B cell (primary cell): ENCODE measurements around the gene NYNRIN. TPM values are rescaled to one million over a fixed set of nuclear protein-coding genes. Genes with fewer than 3 reads are reported as not detected.
"Not testable (repeated sequence)": the region's sequence is repeated elsewhere in the genome, so short reads cannot be mapped to it uniquely, and the experiment has no call there.

Experiments used
- ATAC-seq: fragments of 200-7000 bp; cut with Tn5 transposase; one replicate; pipeline ENCODE4 v1.10.0; 2021; ENCODE audit warnings: low read depth, mild to moderate bottlenecking, moderate number of reproducible peaks, moderate library complexity
- CTCF ChIA-PET: fragments of 350-600 bp; sonication (Branson Sonifier 250); formaldehyde crosslinking; loops from one replicate; lab custom pipeline; 2021; ENCODE audit warnings: antibody characterized with exemption, inconsistent platforms; lab: Charles Lee
- POLR2A ChIA-PET: fragments of 350-600 bp; sonication (Branson Sonifier 250); formaldehyde crosslinking; loops from one replicate; lab custom pipeline; 2021; ENCODE audit warnings: antibody characterized with exemption; lab: Charles Lee
- DNase-seq: peaks from one replicate; pipeline ENCODE4 v3.0.0; 2013
- H2AFZ ChIP-seq: 2 replicates; pipeline ENCODE4 v1.6.1; 2012; ENCODE audit warnings: mild to moderate bottlenecking, low read depth, low read length; ENCODE audit not compliant: insufficient read depth, poor library complexity, severe bottlenecking
- H3K27ac ChIP-seq, 2 donors: 1 replicate in 1 of 2; 2 replicates in 1 of 2; pipeline ENCODE4 v1.5.1; 2012 to 2013; ENCODE audit warnings: low read length in 2 of 2, mild to moderate bottlenecking in 2 of 2, moderate library complexity in 1 of 2
- H3K27me3 ChIP-seq, 4 experiments: fragments of 200-600 bp in 1 of 4; sonication (generic) in 1 of 4; replicated peaks in 1 of 4; 1 replicate in 2 of 4; 2 replicates in 2 of 4; pipeline versions ENCODE4 v1.6.1 to v1.7.0; 2013 to 2016; ENCODE audit warnings: low read length in 3 of 4, mild to moderate bottlenecking in 2 of 4, mixed read lengths in 1 of 4, moderate library complexity in 1 of 4; ENCODE audit not compliant: insufficient read depth in 4 of 4, control insufficient read depth in 3 of 4; ENCODE audit errors: control extremely low read depth in 1 of 4
- H3K36me3 ChIP-seq, 2 experiments: replicated peaks in 1 of 2; 1 replicate in 1 of 2; 2 replicates in 1 of 2; pipeline versions ENCODE4 v1.6.1 to v1.7.1; 2013; ENCODE audit warnings: low read length in 1 of 2; ENCODE audit not compliant: insufficient read depth in 2 of 2, control insufficient read depth in 1 of 2; ENCODE audit errors: control extremely low read depth in 1 of 2, extremely low read depth in 1 of 2
- H3K4me1 ChIP-seq, 2 donors: fragments of 200-600 bp in 1 of 2; sonication (generic) in 1 of 2; 1 replicate in 1 of 2; 2 replicates in 1 of 2; pipeline versions ENCODE4 v1.5.1 to v1.6.1; 2013 to 2017; ENCODE audit warnings: low read length in 2 of 2; ENCODE audit not compliant: control insufficient read depth in 2 of 2, insufficient read depth in 2 of 2
- H3K4me2 ChIP-seq: replicated peaks from 2 replicates; pipeline ENCODE3; 2012; ENCODE audit warnings: mild to moderate bottlenecking, low read depth, low read length; ENCODE audit not compliant: poor library complexity, severe bottlenecking
- H3K4me3 ChIP-seq, 5 experiments: fragments of 200-600 bp in 1 of 5; sonication (generic) in 1 of 5; 1 replicate in 3 of 5; 2 replicates in 2 of 5; pipeline versions ENCODE4 v1.5.1 to v1.7.0; 2011 to 2016; ENCODE audit warnings: low read length in 4 of 5, mild to moderate bottlenecking in 4 of 5, low read depth in 2 of 5, control low read depth in 1 of 5, moderate library complexity in 1 of 5; ENCODE audit not compliant: insufficient read depth in 1 of 5; ENCODE audit errors: control extremely low read depth in 1 of 5, extremely low read depth in 1 of 5
- H3K79me2 ChIP-seq: fragments of 200-600 bp; sonication (generic); one replicate; pipeline ENCODE4 v1.6.0; 2016; ENCODE audit warnings: low read length; ENCODE audit not compliant: control insufficient read depth, insufficient read depth
- H3K9ac ChIP-seq: fragments of 200-600 bp; sonication (generic); 2 replicates; pipeline ENCODE4 v1.6.1; 2017; ENCODE audit warnings: mild to moderate bottlenecking, low read length, moderate library complexity
- H3K9me3 ChIP-seq, 3 donors: one replicate each; pipeline versions ENCODE4 v1.6.1 to v1.7.1; 2013; ENCODE audit warnings: low read length in 2 of 3; ENCODE audit not compliant: control insufficient read depth in 2 of 3, insufficient read depth in 1 of 3; ENCODE audit errors: control extremely low read depth in 1 of 3
- H4K20me1 ChIP-seq: 2 replicates; pipeline ENCODE4 v1.6.0; 2012; ENCODE audit warnings: mild to moderate bottlenecking, low read length; ENCODE audit not compliant: insufficient read depth, control insufficient read depth, poor library complexity, severe bottlenecking
- H3K27ac Mint-ChIP-seq: one replicate; pipeline ENCODE4 v1.8.0; 2021; ENCODE audit warnings: mixed read lengths
- H3K27me3 Mint-ChIP-seq: one replicate; pipeline ENCODE4 v1.8.0; 2021; ENCODE audit warnings: mixed read lengths
- H3K4me1 Mint-ChIP-seq: one replicate; pipeline ENCODE4 v1.8.0; 2021; ENCODE audit warnings: mixed read lengths
- H3K4me3 Mint-ChIP-seq: one replicate; pipeline ENCODE4 v1.8.0; 2021; ENCODE audit warnings: mixed read lengths
- H3K9me3 Mint-ChIP-seq: one replicate; pipeline ENCODE4 v1.8.0; 2022; ENCODE audit warnings: mixed read lengths; ENCODE audit not compliant: insufficient read depth
- EZH2 ChIP-seq: IDR thresholded peaks from 2 replicates; pipeline ENCODE4 v1.6.1; 2012; ENCODE audit warnings: borderline replicate concordance, low read depth, mild to moderate bottlenecking, moderate library complexity, low read length; ENCODE audit not compliant: insufficient read depth, poor library complexity, severe bottlenecking
- WGBS: methylation state at CpG from one replicate; pipeline ENCODE4 v1.1.5; 2013; ENCODE audit warnings: missing lambda C conversion rate; ENCODE audit not compliant: insufficient coverage; 5-methylcytosine and 5-hydroxymethylcytosine counted together
- intact Hi-C: fragments of 100-400 bp; cut with micrococcal nuclease; formaldehyde crosslinking; loops from one replicate; pipeline ENCODE4 v1.10.0; 2022
- polyA plus RNA-seq: library from polyadenylated mRNA; depleted of rRNA; stranded (reverse); fragments of >200 nt; gene quantifications from 2 replicates; pipeline ENCODE4 v1.2.3, GENCODE V29; 2012
- total RNA-seq, 2 donors: library from RNA; stranded (reverse); fragments of 120-200 nt in 1 of 2; gene quantifications; 1 replicate in 1 of 2; 2 replicates in 1 of 2; pipeline versions ENCODE4 v1.2.3 to v1.2.4, GENCODE V29; 2013 to 2022
- TF ChIP-seq, protein P1 (sequence below): fragments of 200-600 bp; IDR thresholded peaks from one replicate; pipeline ENCODE4 v1.8.0; 2022; ENCODE audit warnings: antibody characterized with exemption, mild to moderate bottlenecking

The NYNRIN gene
- total and polyA plus RNA-seq, 2 donors (not counting 1 experiment from before 2014, with no cell fraction given): 0.04 to 0.34 TPM

DNA sequence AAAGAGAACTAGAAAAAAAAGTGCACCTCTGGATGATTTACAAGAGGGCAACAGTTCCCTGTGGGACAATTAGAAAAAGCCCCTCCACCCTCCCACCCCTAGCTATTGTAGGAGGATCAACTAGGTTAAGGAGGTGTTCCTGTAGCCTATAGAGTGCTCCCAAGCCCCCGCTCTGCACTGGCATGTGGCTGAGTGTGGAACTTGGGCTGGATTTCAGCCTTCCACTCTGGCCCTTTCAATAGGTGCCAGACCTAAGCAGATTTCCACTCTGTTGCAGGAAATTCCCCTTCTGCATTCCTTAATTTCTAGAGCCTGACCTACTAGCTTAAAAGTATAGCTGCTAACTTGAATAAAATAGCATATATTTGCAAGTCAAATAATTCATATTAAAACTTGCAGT, 28.1 kb upstream of the NYNRIN start:
- Histone ChIP-seq H3K27me3 (peaks cover 0 to 32% (median 6%) of the 10 kb centered on the region in 4 experiments), H3K79me2 (no peaks in the 10 kb centered on the region), H3K36me3 (no peaks in the 10 kb centered on the region), H3K4me2 (no peak overlapping the region), H2AFZ (no peak overlapping the region), H3K4me3 (no peak overlapping the region), H3K9ac (no peak overlapping the region), H4K20me1 (no peaks in the 10 kb centered on the region), H3K9me3 (no peaks in the 10 kb centered on the region), H3K27ac (no peak overlapping the region), H3K4me1 (peaks cover 23 to 30% of the 10 kb centered on the region in 2 donors)
- Mint-ChIP-seq H3K27ac (no peak overlapping the region), H3K27me3 (peaks cover 6% of the 10 kb centered on the region), H3K4me3 (no peak overlapping the region), H3K9me3 (no peaks in the 10 kb centered on the region), H3K4me1 (peaks cover 23% of the 10 kb centered on the region)
- CTCF ChIA-PET: interaction anchor here (0.7 to 2.1 kb wide), 6 partner anchors 31 to 66 kb away, joined by 3 to 10 read pairs (median 4); partner anchors contain the start of genes CBLN3, KHNYN and RIPK3
- POLR2A ChIA-PET: interaction anchor here (0.7 to 2.2 kb wide), 2 partner anchors 48 to 59 kb away, joined by 3 to 5 read pairs; partner anchors contain the start of gene KHNYN
- no peak for DNase-seq
- no peak for ATAC-seq
- TF ChIP-seq EZH2: no peak
- TF ChIP-seq, protein P1, sequence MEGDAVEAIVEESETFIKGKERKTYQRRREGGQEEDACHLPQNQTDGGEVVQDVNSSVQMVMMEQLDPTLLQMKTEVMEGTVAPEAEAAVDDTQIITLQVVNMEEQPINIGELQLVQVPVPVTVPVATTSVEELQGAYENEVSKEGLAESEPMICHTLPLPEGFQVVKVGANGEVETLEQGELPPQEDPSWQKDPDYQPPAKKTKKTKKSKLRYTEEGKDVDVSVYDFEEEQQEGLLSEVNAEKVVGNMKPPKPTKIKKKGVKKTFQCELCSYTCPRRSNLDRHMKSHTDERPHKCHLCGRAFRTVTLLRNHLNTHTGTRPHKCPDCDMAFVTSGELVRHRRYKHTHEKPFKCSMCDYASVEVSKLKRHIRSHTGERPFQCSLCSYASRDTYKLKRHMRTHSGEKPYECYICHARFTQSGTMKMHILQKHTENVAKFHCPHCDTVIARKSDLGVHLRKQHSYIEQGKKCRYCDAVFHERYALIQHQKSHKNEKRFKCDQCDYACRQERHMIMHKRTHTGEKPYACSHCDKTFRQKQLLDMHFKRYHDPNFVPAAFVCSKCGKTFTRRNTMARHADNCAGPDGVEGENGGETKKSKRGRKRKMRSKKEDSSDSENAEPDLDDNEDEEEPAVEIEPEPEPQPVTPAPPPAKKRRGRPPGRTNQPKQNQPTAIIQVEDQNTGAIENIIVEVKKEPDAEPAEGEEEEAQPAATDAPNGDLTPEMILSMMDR: no peak
- no CpG with 5 or more reads among the region's 1 CpG for WGBS
- intact Hi-C loops: no loop called here

DNA sequence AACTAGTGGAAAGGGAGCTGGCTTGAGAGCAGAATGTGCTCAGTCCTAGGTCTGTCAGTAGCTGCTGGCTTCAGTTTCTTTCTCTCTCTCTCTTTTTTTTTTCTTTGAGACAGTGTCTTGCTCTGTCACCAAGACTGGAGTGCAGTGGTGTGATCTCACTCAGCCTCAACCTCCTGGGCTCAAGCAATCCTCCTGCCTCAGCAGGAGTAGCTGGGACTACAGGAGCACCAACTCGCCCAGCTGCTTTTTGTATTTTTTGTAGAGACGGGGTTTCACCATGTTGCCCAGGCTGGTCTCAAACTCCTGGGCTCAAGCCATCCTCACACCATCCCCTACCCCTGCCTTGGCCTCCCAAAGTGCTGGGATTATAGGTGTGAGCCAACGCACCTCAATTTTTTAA, 27.2 kb upstream of the NYNRIN start:
- H3K36me3 ChIP-seq, H3K79me2 ChIP-seq, H3K9me3 Mint-ChIP-seq, H3K9ac ChIP-seq, H3K4me2 ChIP-seq, H3K4me3 ChIP-seq, H4K20me1 ChIP-seq, DNase-seq, H3K9me3 ChIP-seq, H3K27me3 Mint-ChIP-seq, H3K4me3 Mint-ChIP-seq, H3K27ac ChIP-seq, H3K27ac Mint-ChIP-seq, POLR2A ChIA-PET, ATAC-seq, intact Hi-C loops, H2AFZ ChIP-seq: not testable (repeated sequence)
- CTCF ChIA-PET: interaction anchor here (1.1 to 2.1 kb wide), 4 partner anchors 31 to 65 kb away, joined by 3 to 10 read pairs (median 5); partner anchors contain the start of gene RIPK3
- Histone ChIP-seq H3K27me3 (peaks cover 0 to 32% (median 6%) of the 10 kb centered on the region in 4 experiments), H3K4me1 (peaks cover 17 to 23% of the 10 kb centered on the region in 2 donors)
- peaks cover 18% of the 10 kb centered on the region for H3K4me1 Mint-ChIP-seq
- no CpG with 5 or more reads among the region's 3 CpGs for WGBS
